SJSA1 (cell line): ENCODE results near the gene CENPF. TPM values are rescaled to one million over a fixed set of nuclear protein-coding genes. Genes with fewer than 3 reads are reported as not detected.

ENCODE experiments used
- DNase-seq, 2 experiments: peaks; one replicate each; pipeline ENCODE4 v3.0.0-alpha.2; 2015 to 2020; ENCODE audit warnings: low spot score in 2 of 2, low read depth in 1 of 2
- H3K27ac ChIP-seq: fragments of 250-450 bp; sonication (Bioruptor Pico); 2 replicates; pipeline ENCODE4 v1.5.1; 2020; ENCODE audit warnings: mild to moderate bottlenecking, moderate library complexity
- H3K27me3 ChIP-seq: fragments of 250-450 bp; sonication (Bioruptor Pico); replicated peaks from 2 replicates; pipeline ENCODE4 v1.5.1; 2020; ENCODE audit warnings: mild to moderate bottlenecking, moderate library complexity
- H3K36me3 ChIP-seq: fragments of 250-450 bp; sonication (Bioruptor Pico); 2 replicates; pipeline ENCODE4 v1.5.1; 2020; ENCODE audit warnings: mild to moderate bottlenecking
- H3K4me1 ChIP-seq: fragments of 250-450 bp; sonication (Bioruptor Pico); replicated peaks from 2 replicates; pipeline ENCODE4 v1.6.1; 2021; ENCODE audit warnings: mild to moderate bottlenecking
- H3K4me3 ChIP-seq: fragments of 250-450 bp; sonication (Bioruptor Pico); 2 replicates; pipeline ENCODE4 v1.5.1; 2020; ENCODE audit warnings: mild to moderate bottlenecking
- H3K9me3 ChIP-seq: fragments of 250-450 bp; sonication (Bioruptor Pico); replicated peaks from 2 replicates; pipeline ENCODE4 v1.5.1; 2020; ENCODE audit warnings: mild to moderate bottlenecking
- total RNA-seq: library from RNA; depleted of rRNA; stranded (reverse); fragments of >200 nt; shearing (Covaris generic); gene quantifications from 2 replicates; pipeline ENCODE4 v1.2.3, GENCODE V29; 2014; rRNA removed

Gene CENPF, protein sequence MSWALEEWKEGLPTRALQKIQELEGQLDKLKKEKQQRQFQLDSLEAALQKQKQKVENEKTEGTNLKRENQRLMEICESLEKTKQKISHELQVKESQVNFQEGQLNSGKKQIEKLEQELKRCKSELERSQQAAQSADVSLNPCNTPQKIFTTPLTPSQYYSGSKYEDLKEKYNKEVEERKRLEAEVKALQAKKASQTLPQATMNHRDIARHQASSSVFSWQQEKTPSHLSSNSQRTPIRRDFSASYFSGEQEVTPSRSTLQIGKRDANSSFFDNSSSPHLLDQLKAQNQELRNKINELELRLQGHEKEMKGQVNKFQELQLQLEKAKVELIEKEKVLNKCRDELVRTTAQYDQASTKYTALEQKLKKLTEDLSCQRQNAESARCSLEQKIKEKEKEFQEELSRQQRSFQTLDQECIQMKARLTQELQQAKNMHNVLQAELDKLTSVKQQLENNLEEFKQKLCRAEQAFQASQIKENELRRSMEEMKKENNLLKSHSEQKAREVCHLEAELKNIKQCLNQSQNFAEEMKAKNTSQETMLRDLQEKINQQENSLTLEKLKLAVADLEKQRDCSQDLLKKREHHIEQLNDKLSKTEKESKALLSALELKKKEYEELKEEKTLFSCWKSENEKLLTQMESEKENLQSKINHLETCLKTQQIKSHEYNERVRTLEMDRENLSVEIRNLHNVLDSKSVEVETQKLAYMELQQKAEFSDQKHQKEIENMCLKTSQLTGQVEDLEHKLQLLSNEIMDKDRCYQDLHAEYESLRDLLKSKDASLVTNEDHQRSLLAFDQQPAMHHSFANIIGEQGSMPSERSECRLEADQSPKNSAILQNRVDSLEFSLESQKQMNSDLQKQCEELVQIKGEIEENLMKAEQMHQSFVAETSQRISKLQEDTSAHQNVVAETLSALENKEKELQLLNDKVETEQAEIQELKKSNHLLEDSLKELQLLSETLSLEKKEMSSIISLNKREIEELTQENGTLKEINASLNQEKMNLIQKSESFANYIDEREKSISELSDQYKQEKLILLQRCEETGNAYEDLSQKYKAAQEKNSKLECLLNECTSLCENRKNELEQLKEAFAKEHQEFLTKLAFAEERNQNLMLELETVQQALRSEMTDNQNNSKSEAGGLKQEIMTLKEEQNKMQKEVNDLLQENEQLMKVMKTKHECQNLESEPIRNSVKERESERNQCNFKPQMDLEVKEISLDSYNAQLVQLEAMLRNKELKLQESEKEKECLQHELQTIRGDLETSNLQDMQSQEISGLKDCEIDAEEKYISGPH (N-terminal part only)
- 182 and 192 TPM in 2 replicates for total RNA-seq

DNA sequence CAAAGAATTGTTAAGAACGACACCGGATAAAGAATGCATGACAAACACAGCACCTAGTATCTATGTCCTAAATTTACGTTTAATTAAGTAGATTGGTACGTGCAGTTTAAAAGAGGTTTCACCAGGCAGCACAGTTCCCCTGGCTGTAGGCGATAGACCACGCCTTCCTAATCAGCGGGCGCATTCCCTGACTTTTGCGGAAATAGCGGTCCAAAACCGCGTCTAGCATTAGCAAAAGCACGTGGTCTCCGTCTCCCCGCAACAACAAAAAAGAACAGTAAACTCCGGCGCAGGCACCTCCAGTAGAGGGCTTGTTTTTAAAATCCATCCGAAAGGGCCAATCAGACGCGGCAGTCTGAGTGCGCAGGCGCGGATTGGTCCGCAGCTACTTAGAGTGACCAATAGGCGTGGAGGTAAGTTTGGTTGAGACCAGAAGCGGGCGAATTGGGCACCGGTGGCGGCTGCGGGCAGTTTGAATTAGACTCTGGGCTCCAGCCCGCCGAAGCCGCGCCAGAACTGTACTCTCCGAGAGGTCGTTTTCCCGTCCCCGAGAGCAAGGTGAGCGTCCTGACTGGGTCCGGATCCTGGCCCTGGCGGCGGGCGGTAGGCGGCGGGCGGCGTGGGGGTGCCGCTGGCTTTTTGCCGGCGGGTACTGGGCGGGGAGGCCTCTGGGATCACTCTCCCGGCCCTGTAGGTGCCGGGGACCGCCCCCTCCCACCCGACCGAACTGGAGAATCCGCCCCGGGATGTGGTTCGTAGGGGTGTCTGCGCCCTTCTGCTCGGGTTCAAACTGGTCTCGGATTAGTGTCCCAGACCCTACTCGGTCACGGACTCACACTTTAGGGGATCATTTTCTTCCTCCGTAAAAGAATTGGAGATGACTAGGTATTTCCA, at the start of gene CENPF:
Gene CENPF, plus strand, starts transcription at position 432 of the 894 bp plus-strand sequence. CDS start 10,560 bp downstream, outside the sequence.
- peak within 1 kb of the TSS; percentile 80 for H3K4me3 ChIP-seq
- peaks cover 41% of the 10 kb centered on the region for H3K36me3 ChIP-seq
- H3K9me3 ChIP-seq = no peaks in the 10 kb centered on the region
- no peaks in the 10 kb centered on the region for H3K27me3 ChIP-seq
- peak within 1 kb of the TSS; percentile 97 for H3K27ac ChIP-seq
- peaks cover 25% of the 10 kb centered on the region for H3K4me1 ChIP-seq
- peak; percentile 98 for DNase-seq

DNA sequence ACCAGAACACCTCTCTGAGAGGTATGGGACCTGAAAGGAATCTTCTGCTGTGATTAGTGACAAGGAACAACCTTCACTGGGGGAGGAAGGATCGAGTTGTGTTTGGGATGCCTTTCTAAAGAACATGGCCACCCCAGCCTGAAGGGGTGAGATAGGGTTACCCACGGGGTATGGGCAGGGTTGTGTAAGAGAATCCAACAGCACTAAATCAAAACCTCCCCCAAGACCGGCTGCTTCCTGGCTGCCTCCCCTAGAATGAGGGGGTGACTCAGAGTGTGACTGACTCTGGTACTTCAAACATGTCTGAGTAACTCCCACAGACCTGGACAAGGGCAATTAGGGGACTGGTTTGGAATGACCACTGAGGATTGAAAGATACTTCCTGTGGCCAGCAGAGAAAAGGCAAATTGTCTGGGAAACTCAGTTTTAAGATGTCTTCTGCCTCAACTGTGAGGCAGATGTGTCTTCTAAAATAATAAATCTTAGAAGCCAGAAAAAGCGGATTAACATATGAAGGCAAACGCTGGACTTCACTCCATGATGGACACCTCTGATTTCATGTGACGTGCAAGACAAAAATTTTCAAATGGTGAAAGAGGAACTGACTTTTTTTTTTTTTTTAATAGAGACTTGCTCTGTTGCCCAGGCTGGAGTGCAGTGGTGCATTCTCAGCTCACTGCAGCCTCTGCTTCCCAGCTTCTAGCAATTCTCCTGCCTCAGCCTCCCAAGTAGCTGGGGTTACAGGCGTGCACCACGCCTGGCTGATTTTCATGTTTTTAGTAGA, 44.9 kb upstream of the CENPF start:
- H3K4me1 ChIP-seq = peaks cover 23% of the 10 kb centered on the region
- no peaks in the 10 kb centered on the region for H3K9me3 ChIP-seq
- no peaks in the 10 kb centered on the region for H3K27me3 ChIP-seq
- no peak overlapping the region for H3K4me3 ChIP-seq
- no peaks in the 10 kb centered on the region for H3K36me3 ChIP-seq
- DNase-seq = peak; percentile 53 to 74
- peak overlapping the region; percentile 28; the same call in 1 of the 2 replicates for H3K27ac ChIP-seq

DNA sequence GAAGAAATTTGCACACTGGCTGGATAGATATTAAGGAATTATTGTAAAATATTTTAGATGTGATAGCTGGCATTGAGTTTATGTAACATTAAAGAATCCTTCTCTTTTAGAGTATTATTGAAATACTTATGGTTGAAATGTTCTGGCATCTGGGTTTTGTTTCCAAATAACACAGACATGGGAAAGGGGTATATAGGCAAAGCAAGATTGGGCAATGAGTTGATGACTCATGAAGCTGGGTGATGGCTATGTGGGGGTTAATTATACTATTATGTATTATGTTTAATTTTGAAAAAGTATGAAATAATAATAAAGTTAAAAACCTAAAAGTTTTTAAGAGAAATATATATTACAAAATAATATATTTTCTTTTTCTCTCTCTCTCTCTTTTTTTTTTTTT, 39.1 kb upstream of the CENPF start:
- peaks cover 29% of the 10 kb centered on the region for H3K4me1 ChIP-seq
- no peak overlapping the region for H3K27ac ChIP-seq
- no peaks in the 10 kb centered on the region for H3K9me3 ChIP-seq
- no peak for DNase-seq
- no peaks in the 10 kb centered on the region for H3K27me3 ChIP-seq
- no peaks in the 10 kb centered on the region for H3K36me3 ChIP-seq
- no peak overlapping the region for H3K4me3 ChIP-seq

DNA sequence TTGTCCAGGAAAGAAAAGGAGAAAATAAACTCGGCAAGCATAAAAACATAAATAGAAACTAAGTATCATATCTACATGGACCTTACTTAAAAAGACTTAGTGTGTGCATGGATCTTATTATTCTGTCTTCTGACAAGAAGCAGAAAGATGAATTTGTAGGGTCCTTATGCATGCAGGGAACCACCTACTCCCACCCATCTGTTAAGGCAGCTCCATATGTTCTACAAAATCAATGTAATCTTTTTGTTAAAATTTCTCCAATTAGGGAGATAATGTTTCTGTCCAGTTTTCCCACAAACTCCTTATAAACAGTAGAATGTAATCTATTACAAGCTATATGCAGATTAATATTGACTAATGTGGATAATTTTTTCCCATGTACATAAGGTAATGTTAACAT, 37.7 kb upstream of the CENPF start:
- Histone ChIP-seq H3K4me1 (peaks cover 36% of the 10 kb centered on the region), H3K4me3 (no peak overlapping the region), H3K36me3 (no peaks in the 10 kb centered on the region), H3K27me3 (no peaks in the 10 kb centered on the region), H3K9me3 (no peaks in the 10 kb centered on the region), H3K27ac (no peak overlapping the region)
- DNase-seq = no peak

DNA sequence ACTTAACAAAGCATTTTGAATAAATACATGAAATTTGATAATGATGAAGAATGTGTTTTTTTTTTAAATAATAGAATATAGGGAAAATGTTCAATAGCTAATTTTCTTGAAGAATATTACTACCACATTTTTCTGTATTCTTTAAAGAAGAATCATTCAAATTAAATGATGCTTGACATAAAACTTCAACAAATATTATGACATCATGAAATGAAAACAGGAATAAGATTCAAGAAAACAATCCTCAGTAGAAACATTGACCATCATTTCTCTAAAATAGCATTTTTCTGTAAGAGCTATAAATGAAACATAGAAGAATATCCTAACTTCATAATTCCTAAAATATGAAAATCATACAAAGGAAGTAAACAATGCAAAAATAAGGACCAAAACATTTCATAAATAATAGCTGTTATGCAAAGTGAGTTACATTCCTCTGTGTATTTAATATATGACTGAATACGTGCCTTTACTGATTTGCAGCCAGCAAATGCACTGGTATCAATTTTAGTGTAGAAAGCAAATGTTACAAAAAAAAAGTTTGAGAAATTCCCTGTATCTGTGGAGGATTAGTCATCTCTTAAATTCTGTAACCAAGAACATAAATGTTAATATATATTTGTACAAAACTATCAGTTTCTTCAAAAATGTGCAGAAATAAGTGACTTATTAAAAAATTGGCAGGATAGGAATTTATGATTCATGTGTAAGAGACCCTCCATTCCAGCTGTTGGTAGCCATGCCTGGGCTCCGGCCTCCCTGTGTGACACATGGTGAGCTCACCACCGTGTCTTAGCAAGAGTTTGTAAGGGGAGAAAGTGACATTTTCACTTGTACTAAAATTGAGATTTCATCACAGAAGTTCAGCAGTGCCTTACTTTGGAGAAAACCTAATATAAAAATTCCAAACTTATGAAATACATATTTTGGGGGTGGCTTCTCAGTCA, 36.6 kb upstream of the CENPF start:
- no peaks in the 10 kb centered on the region for H3K9me3 ChIP-seq
- DNase-seq = peak in 1 of 2 experiments; percentile 75
- H3K27me3 ChIP-seq = no peaks in the 10 kb centered on the region
- no peak overlapping the region for H3K27ac ChIP-seq
- no peaks in the 10 kb centered on the region for H3K36me3 ChIP-seq
- H3K4me3 ChIP-seq = no peak overlapping the region
- H3K4me1 ChIP-seq = peaks cover 45% of the 10 kb centered on the region

DNA sequence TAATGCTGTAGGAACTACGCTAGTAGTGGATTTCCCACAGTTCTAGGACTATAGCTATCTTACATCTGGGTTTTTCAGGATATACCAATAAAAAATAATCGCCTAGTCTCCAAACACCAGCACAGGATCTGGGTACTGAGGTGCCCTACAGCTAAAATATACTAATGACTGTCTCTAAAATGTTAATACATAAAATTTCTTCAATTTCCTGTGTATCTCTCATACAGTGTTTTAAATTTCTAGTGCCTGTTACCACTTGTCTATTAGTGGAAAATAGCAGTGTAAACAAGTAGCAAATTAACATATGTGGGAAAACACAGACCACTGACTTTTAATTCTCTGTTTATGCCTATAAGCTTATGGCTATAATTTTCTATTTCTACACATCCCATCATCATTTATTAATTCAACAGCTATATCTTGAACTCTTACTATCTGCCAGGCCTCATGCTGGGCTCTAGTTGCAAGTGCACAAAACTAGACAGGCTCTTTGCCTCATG, 35.5 kb upstream of the CENPF start:
- Histone ChIP-seq H3K4me1 (peaks cover 45% of the 10 kb centered on the region), H3K27me3 (no peaks in the 10 kb centered on the region), H3K4me3 (no peak overlapping the region), H3K36me3 (no peaks in the 10 kb centered on the region), H3K9me3 (no peaks in the 10 kb centered on the region), H3K27ac (no peak overlapping the region)
- no peak for DNase-seq

DNA sequence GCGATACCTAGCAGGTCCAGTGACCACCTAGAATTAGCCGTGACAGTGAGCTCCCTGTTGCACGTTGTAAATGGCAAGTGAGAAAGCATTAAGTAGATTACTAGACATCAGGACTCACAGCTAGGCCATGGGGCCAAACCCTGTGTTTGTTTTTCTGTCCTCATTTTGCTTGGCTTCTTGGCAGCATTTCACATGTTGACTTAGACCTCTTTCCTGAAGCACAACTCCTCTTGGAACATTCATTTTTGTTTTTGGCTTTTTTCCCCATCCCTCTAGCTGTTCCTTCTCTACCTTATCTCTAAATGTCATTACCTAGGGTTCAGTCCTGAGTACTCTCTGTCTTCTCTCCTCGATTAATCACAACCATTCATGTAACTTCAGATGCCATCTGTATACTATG, 34.7 kb upstream of the CENPF start:
- Histone ChIP-seq H3K27me3 (no peaks in the 10 kb centered on the region), H3K4me1 (peaks cover 45% of the 10 kb centered on the region), H3K36me3 (no peaks in the 10 kb centered on the region), H3K4me3 (no peak overlapping the region), H3K27ac (no peak overlapping the region), H3K9me3 (no peaks in the 10 kb centered on the region)
- DNase-seq = no peak

DNA sequence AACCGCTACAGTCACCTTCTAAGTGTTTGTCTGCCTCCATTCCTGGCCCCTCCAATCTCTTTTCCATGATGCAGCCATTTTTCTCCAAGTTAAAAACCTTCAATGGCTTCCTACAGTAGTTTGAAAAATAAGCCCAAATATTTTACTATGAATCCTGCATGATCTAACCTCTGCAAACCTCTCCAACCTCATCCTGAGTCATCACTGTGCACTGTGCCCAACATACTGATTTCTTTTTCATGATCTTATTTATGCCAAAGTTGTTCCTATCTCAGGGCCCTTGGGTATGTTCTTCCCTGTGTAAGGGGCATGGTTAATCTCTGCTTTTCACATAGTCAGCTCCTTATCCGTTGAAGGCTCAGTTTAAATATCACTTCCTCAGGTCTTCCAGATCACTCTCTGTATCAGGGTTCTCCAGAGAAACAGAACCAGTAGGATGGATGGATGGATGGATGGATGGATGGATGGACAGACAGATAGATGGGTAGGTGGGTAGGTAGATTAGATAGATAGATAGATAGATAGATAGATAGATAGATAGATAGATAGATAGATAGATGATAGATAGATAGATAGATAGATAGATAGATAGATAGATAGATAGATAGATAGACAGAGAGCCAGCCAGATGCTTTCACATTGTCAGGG, 33.5 kb upstream of the CENPF start:
- no peak for DNase-seq
- Histone ChIP-seq H3K36me3 (no peaks in the 10 kb centered on the region), H3K27ac (no peak overlapping the region), H3K4me3 (no peak overlapping the region), H3K9me3 (no peaks in the 10 kb centered on the region), H3K27me3 (no peaks in the 10 kb centered on the region), H3K4me1 (peaks cover 45% of the 10 kb centered on the region)

DNA sequence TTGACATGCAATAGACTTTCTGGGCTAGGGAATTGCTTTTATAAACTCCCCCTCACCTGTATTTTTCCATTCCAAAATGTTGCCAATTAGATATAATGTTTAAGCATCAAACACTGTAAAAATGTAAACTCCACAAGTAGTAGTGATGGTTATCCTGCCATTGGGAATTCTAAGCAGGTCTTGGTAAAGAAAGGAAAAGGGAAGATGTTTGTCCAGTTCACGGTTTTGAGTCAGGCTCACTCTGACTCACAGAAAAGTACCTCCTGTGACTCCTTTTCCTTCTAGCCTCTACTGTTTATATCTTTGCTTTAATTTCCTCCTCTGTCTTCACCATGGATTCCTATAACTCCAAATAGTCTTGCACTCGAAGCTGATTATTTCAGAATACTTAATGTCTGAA, 32.6 kb upstream of the CENPF start:
- no peak overlapping the region for H3K27ac ChIP-seq
- H3K4me1 ChIP-seq = peaks cover 45% of the 10 kb centered on the region
- no peaks in the 10 kb centered on the region for H3K36me3 ChIP-seq
- H3K4me3 ChIP-seq = no peak overlapping the region
- peak in 1 of 2 experiments; percentile 42 for DNase-seq
- H3K27me3 ChIP-seq = no peaks in the 10 kb centered on the region
- H3K9me3 ChIP-seq = 0 out of 2 replicates have a peak, but pooled peaks cover 2% of the 10 kb centered on the region

DNA sequence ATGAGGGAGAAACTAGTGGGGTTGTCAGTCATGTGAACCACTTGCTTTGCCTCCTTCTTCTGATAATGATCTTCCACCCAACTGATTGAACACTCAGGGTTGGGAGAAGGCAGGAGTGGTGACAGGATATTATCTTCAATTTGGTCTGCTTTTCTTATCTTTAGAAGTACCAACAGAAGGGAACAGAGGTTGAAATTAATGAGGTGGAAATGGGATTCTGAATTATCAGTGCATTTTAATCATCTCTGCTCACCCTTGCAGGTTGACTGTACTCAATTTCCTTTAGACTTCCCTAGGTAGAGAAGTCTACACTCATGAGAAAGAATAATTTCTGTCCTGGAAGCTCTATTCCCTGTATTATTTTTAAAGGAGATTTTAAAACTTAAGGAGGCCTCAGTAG, 31.7 kb upstream of the CENPF start:
- H3K4me1 ChIP-seq = peaks cover 45% of the 10 kb centered on the region
- no peak overlapping the region for H3K4me3 ChIP-seq
- H3K36me3 ChIP-seq = no peaks in the 10 kb centered on the region
- H3K9me3 ChIP-seq = peaks cover 6% of the 10 kb centered on the region
- no peak overlapping the region for H3K27ac ChIP-seq
- H3K27me3 ChIP-seq = no peaks in the 10 kb centered on the region
- no peak for DNase-seq
